ENCODE results near the gene IMPA2. TPM values are rescaled to one million over a fixed set of nuclear protein-coding genes. Genes with fewer than 3 reads are reported as not detected.

Gene IMPA2
- total RNA-seq, 2 donors from 2014 or later = 269 to 446 TPM

DNA sequence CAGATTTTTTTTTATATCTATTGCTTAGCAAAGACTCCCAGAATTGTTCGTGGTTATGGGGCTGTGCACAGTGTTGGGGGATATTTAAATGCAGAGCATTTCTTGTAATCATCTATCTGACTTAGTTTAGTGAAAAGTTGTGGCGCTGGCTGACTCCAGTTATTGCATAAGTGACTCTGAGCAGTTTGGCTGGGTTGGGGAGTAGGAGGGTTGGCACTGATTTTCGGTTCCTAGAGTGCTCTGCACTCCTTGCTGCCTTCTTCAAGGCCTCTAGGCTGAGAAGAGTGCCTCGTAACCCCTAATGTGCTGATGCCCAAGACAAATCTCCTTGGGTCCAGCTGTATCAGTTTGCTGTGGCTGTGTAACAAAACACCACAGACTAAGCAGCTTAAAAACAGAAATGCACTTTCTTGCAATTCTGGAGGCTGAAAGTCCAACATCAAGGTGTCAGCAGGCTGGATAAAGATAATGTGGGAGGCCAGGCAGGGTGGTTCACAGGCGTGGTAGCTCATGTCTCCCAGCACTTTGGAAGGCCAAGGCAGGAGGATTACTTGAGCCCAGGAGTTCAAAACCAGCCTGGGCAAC lies 6.5 kb upstream of the IMPA2 start:
- DNase-seq (no peak), ATAC-seq (no peak)
- Histone ChIP-seq H3K27ac (no peak overlapping the region), H3K9me3 (no peaks in the 10 kb centered on the region), H3K36me3 (replicated peaks in 1 of 2; ENCODE audit: insufficient read depth in 1 of 2, low read depth in 2 of 2) (no peaks in the 10 kb centered on the region), H3K4me3 (no peak overlapping the region), H3K27me3 (no peaks in the 10 kb centered on the region), H3K4me1 (peaks cover 11% of the 10 kb centered on the region)
- TF ChIP-seq POLR2A (IDR thresholded peaks at IDR 0.05) (no peak), CTCF (IDR thresholded peaks at IDR 0.05) (no peak)
- intact Hi-C loops (cut with DNase I) = no loop called here
- WGBS, 2 donors = 75 to 92% methylated on average over 5 of the region's 5 CpGs

GRCh38 chr18:11975723-11976122 lies 5.6 kb upstream of the IMPA2 start:
- H3K4me3 ChIP-seq = no peak overlapping the region
- no peaks in the 10 kb centered on the region for H3K36me3 ChIP-seq (replicated peaks in 1 of 2; ENCODE audit: insufficient read depth in 1 of 2, low read depth in 2 of 2)
- peaks cover 18% of the 10 kb centered on the region for H3K4me1 ChIP-seq
- no peak for DNase-seq
- no peak for TF ChIP-seq CTCF (IDR thresholded peaks at IDR 0.05)
- H3K27me3 ChIP-seq = no peaks in the 10 kb centered on the region
- intact Hi-C loops (cut with DNase I) = no loop called here
- no peaks in the 10 kb centered on the region for H3K9me3 ChIP-seq
- 89 to 94% methylated on average over 2 of the region's 2 CpGs for WGBS, 2 donors
- H3K27ac ChIP-seq = no peak overlapping the region
- no peak for ATAC-seq

DNA sequence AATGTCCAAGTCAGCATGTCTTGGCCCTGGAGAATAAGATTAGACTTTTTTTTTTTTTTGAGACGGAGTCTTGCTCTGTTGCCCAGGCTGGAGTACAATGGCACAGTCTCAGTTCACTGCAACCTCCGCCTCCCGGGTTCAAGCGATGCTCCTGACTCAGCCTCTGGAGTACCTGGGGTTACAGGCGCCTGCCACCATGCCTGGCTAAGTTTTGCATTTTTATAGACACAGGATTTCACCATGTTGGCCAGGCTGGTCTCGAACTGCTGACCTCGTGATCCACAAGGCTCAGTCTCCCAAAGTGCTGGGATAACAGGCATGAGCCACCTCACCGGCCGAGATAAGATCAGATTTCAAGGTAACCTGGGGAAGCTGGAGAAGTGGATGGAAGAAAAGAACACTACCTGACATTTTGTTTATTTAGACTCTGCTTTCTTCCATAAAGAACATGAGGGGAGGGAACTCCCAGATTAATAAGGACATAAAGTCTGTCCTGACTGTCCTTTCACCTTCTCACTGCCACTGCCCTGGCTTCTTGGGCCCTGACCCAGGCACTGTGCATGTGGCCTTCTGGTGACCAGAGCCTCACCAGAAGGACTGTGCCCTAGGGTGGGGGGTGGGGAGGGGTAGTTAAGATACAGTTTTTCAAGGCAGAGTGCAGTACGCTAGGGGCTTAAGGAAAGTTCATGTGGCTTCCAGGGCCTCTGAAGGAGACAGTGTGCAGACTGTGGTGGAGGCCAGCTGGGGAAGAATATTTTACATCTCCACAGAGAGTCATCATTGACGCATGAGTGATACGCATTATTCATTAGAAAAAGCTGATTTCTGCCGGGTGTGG lies 4.8 kb upstream of the IMPA2 start:
- Histone ChIP-seq H3K4me3 (no peak overlapping the region), H3K36me3 (replicated peaks in 1 of 2; ENCODE audit: insufficient read depth in 1 of 2, low read depth in 2 of 2) (no peaks in the 10 kb centered on the region), H3K9me3 (no peaks in the 10 kb centered on the region), H3K27ac (no peak overlapping the region), H3K4me1 (peaks cover 18% of the 10 kb centered on the region), H3K27me3 (no peaks in the 10 kb centered on the region)
- no peak for DNase-seq
- no peak for ATAC-seq
- TF ChIP-seq POLR2A (IDR thresholded peaks at IDR 0.05) = no peak
- WGBS, 2 donors = 79 to 85% methylated on average over 13 of the region's 13 CpGs
- intact Hi-C loops (cut with DNase I) = no loop called here

DNA sequence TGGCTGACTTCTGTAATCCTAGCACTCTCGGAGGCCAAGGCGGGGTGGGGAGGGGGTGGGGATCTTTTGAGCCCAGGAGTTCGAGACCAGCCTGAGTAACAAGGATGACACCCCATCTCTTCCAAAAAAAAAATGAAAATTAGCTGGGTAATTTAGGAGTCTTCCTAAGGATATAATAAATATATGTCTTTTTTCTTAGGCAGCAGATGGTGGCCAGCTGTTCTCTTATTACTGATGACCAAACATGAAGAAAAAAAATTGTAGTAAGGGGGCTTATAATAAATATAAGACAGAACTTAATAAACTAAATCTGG lies 4.2 kb upstream of the IMPA2 start:
- Histone ChIP-seq H3K27ac (no peak overlapping the region), H3K36me3 (replicated peaks in 1 of 2; ENCODE audit: insufficient read depth in 1 of 2, low read depth in 2 of 2) (no peaks in the 10 kb centered on the region), H3K4me1 (peaks cover 18% of the 10 kb centered on the region), H3K9me3 (no peaks in the 10 kb centered on the region), H3K27me3 (no peaks in the 10 kb centered on the region), H3K4me3 (no peak overlapping the region)
- no peak for DNase-seq
- WGBS, 2 donors = 79 to 87% methylated on average over 3 of the region's 3 CpGs
- intact Hi-C loops (cut with DNase I) = no loop called here
- no peak for ATAC-seq
- TF ChIP-seq POLR2A (IDR thresholded peaks at IDR 0.05) = no peak
- TF ChIP-seq CTCF (IDR thresholded peaks at IDR 0.05) = no peak

DNA sequence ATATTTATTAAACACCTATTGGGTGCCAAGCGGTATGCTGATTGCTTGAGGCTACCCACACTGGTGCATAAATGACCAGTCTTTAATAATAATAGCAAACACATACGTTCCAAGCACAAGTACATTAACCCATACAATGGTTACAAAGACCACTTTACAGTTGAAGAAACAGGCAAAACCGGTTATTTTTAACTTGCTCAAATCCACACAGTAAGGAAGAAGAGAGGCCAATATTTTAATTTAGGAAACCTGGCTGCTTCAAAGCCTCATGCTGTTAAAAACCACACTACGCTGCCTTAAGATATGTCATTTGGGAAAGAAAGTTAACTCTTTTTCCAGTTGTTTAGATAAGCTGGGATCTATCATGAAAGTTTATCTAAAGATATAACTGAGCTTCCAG lies 2.4 kb upstream of the IMPA2 start:
- DNase-seq = no peak
- ATAC-seq = no peak
- no peaks in the 10 kb centered on the region for H3K27me3 ChIP-seq
- no peak overlapping the region for H3K4me3 ChIP-seq
- TF ChIP-seq POLR2A (IDR thresholded peaks at IDR 0.05) (no peak), CTCF (IDR thresholded peaks at IDR 0.05) (no peak)
- peaks cover 30% of the 10 kb centered on the region for H3K4me1 ChIP-seq
- WGBS, 2 donors = 68 to 70% methylated on average over 4 of the region's 4 CpGs
- intact Hi-C loops (cut with DNase I) = no loop called here
- H3K36me3 ChIP-seq (replicated peaks in 1 of 2; ENCODE audit: insufficient read depth in 1 of 2, low read depth in 2 of 2) = no peaks in the 10 kb centered on the region
- peak overlapping the region in 2 of 4 donors; percentile 98 to 100 for H3K27ac ChIP-seq
- no peaks in the 10 kb centered on the region for H3K9me3 ChIP-seq

Data from body of pancreas (tissue), 4 donors.